ENCODE results near the gene DDO. TPM values are rescaled to one million over a fixed set of nuclear protein-coding genes. Genes with fewer than 3 reads are reported as not detected.

The DDO gene
- total and polyA plus RNA-seq, 2 experiments from 2014 or later = not detected

- Histone ChIP-seq H3K9me2 (ENCODE audit: insufficient read depth) (no peaks in the 10 kb centered on the region), H3K79me2 (ENCODE audit: insufficient read depth) (no peaks in the 10 kb centered on the region), H3K36me3 (ENCODE audit: low read depth) (no peaks in the 10 kb centered on the region), H4K20me1 (ENCODE audit: insufficient read depth) (no peaks in the 10 kb centered on the region), H3K27ac (no peak overlapping the region), H3K9ac (no peak overlapping the region), H3K4me1 (ENCODE audit: insufficient read depth) (no peaks in the 10 kb centered on the region), H3K4me2 (ENCODE audit: unreplicated experiment) (no peak overlapping the region), H3K9me3 (ENCODE audit: low read depth) (no peaks in the 10 kb centered on the region), H3K27me3 (replicated peaks; ENCODE audit: insufficient read depth) (peaks cover 5% of the 10 kb centered on the region; the same call in 1 of the 2 replicates), H3F3A (ENCODE audit: insufficient read depth) (no peaks in the 10 kb centered on the region), H3K4me3 (no peak overlapping the region), H2AFZ (no peak overlapping the region)
- DNase-seq = no peak
- in situ Hi-C loops (cut with MboI) = no loop called here
- WGBS, 2 experiments (ENCODE audit: low coverage in 1 of 2, low lambda C conversion rate in 2 of 2, missing lambda C conversion rate in 2 of 2) = 22 to 29% methylated on average over 5 of the region's 5 CpGs
- no peak for TF ChIP-seq EZH2 (IDR thresholded peaks at IDR 0.05; ENCODE audit: insufficient read depth, poor library complexity, severe bottlenecking)
- TF ChIP-seq EZH2phosphoT487 (IDR thresholded peaks at IDR 0.05; ENCODE audit: insufficient read depth, low read depth) = no peak
These were observed 14.9 kb upstream of the DDO start for GRCh38 chr6:110430236-110430635.

GRCh38 chr6:110428153-110428552 is 12.8 kb upstream of the DDO start:
- no peaks in the 10 kb centered on the region for H3K9me3 ChIP-seq (ENCODE audit: low read depth)
- no peak for DNase-seq
- in situ Hi-C loops (cut with MboI) = no loop called here
- H3K27ac ChIP-seq = no peak overlapping the region
- H3K4me3 ChIP-seq = no peak overlapping the region
- no peak overlapping the region for H3K4me2 ChIP-seq (ENCODE audit: unreplicated experiment)
- WGBS, 2 experiments (ENCODE audit: low coverage in 1 of 2, low lambda C conversion rate in 2 of 2, missing lambda C conversion rate in 2 of 2) = 88 to 92% methylated on average over 2 of the region's 2 CpGs
- no peaks in the 10 kb centered on the region for H3F3A ChIP-seq (ENCODE audit: insufficient read depth)
- no peaks in the 10 kb centered on the region for H3K9me2 ChIP-seq (ENCODE audit: insufficient read depth)
- no peak for TF ChIP-seq EZH2phosphoT487 (IDR thresholded peaks at IDR 0.05; ENCODE audit: insufficient read depth, low read depth)
- no peak for TF ChIP-seq EZH2 (IDR thresholded peaks at IDR 0.05; ENCODE audit: insufficient read depth, poor library complexity, severe bottlenecking)
- H4K20me1 ChIP-seq (ENCODE audit: insufficient read depth) = no peaks in the 10 kb centered on the region
- no peaks in the 10 kb centered on the region for H3K79me2 ChIP-seq (ENCODE audit: insufficient read depth)
- no peaks in the 10 kb centered on the region for H3K36me3 ChIP-seq (ENCODE audit: low read depth)
- no peak overlapping the region for H3K9ac ChIP-seq
- no peak overlapping the region for H2AFZ ChIP-seq
- peaks cover 18% of the 10 kb centered on the region for H3K27me3 ChIP-seq (replicated peaks; ENCODE audit: insufficient read depth)
- no peaks in the 10 kb centered on the region for H3K4me1 ChIP-seq (ENCODE audit: insufficient read depth)

- DNase-seq = no peak
- Histone ChIP-seq H3K27ac (no peak overlapping the region), H3K27me3 (replicated peaks; ENCODE audit: insufficient read depth) (peaks cover 19% of the 10 kb centered on the region), H3K9me3 (ENCODE audit: low read depth) (no peaks in the 10 kb centered on the region), H3K9me2 (ENCODE audit: insufficient read depth) (no peaks in the 10 kb centered on the region), H3K9ac (no peak overlapping the region), H3K4me2 (ENCODE audit: unreplicated experiment) (no peak overlapping the region), H3K4me1 (ENCODE audit: insufficient read depth) (no peaks in the 10 kb centered on the region), H3K79me2 (ENCODE audit: insufficient read depth) (no peaks in the 10 kb centered on the region), H3F3A (ENCODE audit: insufficient read depth) (no peaks in the 10 kb centered on the region), H3K4me3 (no peak overlapping the region), H2AFZ (no peak overlapping the region), H3K36me3 (ENCODE audit: low read depth) (no peaks in the 10 kb centered on the region), H4K20me1 (ENCODE audit: insufficient read depth) (no peaks in the 10 kb centered on the region)
- 23 to 25% methylated on average over 5 of the region's 5 CpGs for WGBS, 2 experiments (ENCODE audit: low coverage in 1 of 2, low lambda C conversion rate in 2 of 2, missing lambda C conversion rate in 2 of 2)
- TF ChIP-seq EZH2 (IDR thresholded peaks at IDR 0.05; ENCODE audit: insufficient read depth, poor library complexity, severe bottlenecking) (no peak), EZH2phosphoT487 (IDR thresholded peaks at IDR 0.05; ENCODE audit: insufficient read depth, low read depth) (no peak)
- in situ Hi-C loops (cut with MboI) = no loop called here
These were observed 10.4 kb upstream of the DDO start for GRCh38 chr6:110425816-110426215.

GRCh38 chr6:110422444-110422822 is 7.1 kb upstream of the DDO start:
- Histone ChIP-seq H2AFZ (no peak overlapping the region), H3K4me1 (ENCODE audit: insufficient read depth) (no peaks in the 10 kb centered on the region), H3K9me3 (ENCODE audit: low read depth) (no peaks in the 10 kb centered on the region), H3K9ac (no peak overlapping the region), H3F3A (ENCODE audit: insufficient read depth) (no peaks in the 10 kb centered on the region), H3K36me3 (ENCODE audit: low read depth) (no peaks in the 10 kb centered on the region), H3K27ac (no peak overlapping the region), H3K27me3 (replicated peaks; ENCODE audit: insufficient read depth) (peaks cover 19% of the 10 kb centered on the region), H3K9me2 (ENCODE audit: insufficient read depth) (no peaks in the 10 kb centered on the region), H4K20me1 (ENCODE audit: insufficient read depth) (no peaks in the 10 kb centered on the region), H3K4me2 (ENCODE audit: unreplicated experiment) (no peak overlapping the region), H3K79me2 (ENCODE audit: insufficient read depth) (no peaks in the 10 kb centered on the region), H3K4me3 (no peak overlapping the region)
- TF ChIP-seq EZH2phosphoT487 (IDR thresholded peaks at IDR 0.05; ENCODE audit: insufficient read depth, low read depth) (no peak), EZH2 (IDR thresholded peaks at IDR 0.05; ENCODE audit: insufficient read depth, poor library complexity, severe bottlenecking) (no peak)
- DNase-seq = no peak
- in situ Hi-C loops (cut with MboI) = no loop called here

GRCh38 chr6:110421749-110422443 is 6.5 kb upstream of the DDO start:
- Histone ChIP-seq H3K79me2 (ENCODE audit: insufficient read depth) (no peaks in the 10 kb centered on the region), H3K4me1 (ENCODE audit: insufficient read depth) (no peaks in the 10 kb centered on the region), H3K4me3 (no peak overlapping the region), H2AFZ (no peak overlapping the region), H3K9me3 (ENCODE audit: low read depth) (no peaks in the 10 kb centered on the region), H3K9ac (no peak overlapping the region), H4K20me1 (ENCODE audit: insufficient read depth) (no peaks in the 10 kb centered on the region), H3K4me2 (ENCODE audit: unreplicated experiment) (no peak overlapping the region), H3K27me3 (replicated peaks; ENCODE audit: insufficient read depth) (peaks cover 19% of the 10 kb centered on the region), H3F3A (ENCODE audit: insufficient read depth) (no peaks in the 10 kb centered on the region), H3K9me2 (ENCODE audit: insufficient read depth) (no peaks in the 10 kb centered on the region), H3K36me3 (ENCODE audit: low read depth) (no peaks in the 10 kb centered on the region), H3K27ac (no peak overlapping the region)
- WGBS, 2 experiments (ENCODE audit: low coverage in 1 of 2, low lambda C conversion rate in 2 of 2, missing lambda C conversion rate in 2 of 2) = 38 to 40% methylated on average over 4 of the region's 4 CpGs
- no peak for TF ChIP-seq EZH2phosphoT487 (IDR thresholded peaks at IDR 0.05; ENCODE audit: insufficient read depth, low read depth)
- no peak for TF ChIP-seq EZH2 (IDR thresholded peaks at IDR 0.05; ENCODE audit: insufficient read depth, poor library complexity, severe bottlenecking)
- in situ Hi-C loops (cut with MboI) = no loop called here
- no peak for DNase-seq

All from GM23248 (cell line).